ENCODE measurements around the gene TUBA1B.

- TF ChIP-seq FOXM1 (IDR thresholded peaks at IDR 0.05; ENCODE audit: borderline replicate concordance) (no peak), BHLHE40 (IDR thresholded peaks at IDR 0.05; ENCODE audit: borderline replicate concordance) (no peak), NFRKB (IDR thresholded peaks at IDR 0.05) (no peak), TARDBP (IDR thresholded peaks at IDR 0.05) (no peak), SUZ12 (IDR thresholded peaks at IDR 0.05) (no peak)
Measured at GRCh38 chr12:49092086-49092815, 38.9 kb downstream of the TUBA1B start.

All from HEK293T (cell line).